K562 (cell line): ENCODE measurements around the gene MTA2. TPM values are rescaled to one million over a fixed set of nuclear protein-coding genes. Genes with fewer than 3 reads are reported as not detected.
A peak's percentile ranks its signal among the peaks of the same experiment; 100 is the strongest.

Experiments
- BRD4 ChIP-seq: fragments of 200-600 bp; sonication (generic); IDR thresholded peaks from 2 replicates; pipeline ENCODE4 v1.6.1; 2017; ENCODE audit warnings: inconsistent platforms
- CBFA2T2 ChIP-seq: fragments of 450-650 bp; conservative IDR thresholded peaks from 2 replicates; pipeline ENCODE4 v1.6.1; 2017; ENCODE audit warnings: mild to moderate bottlenecking
- CREBBP ChIP-seq: IDR thresholded peaks from one replicate; pipeline ENCODE4 v1.6.1; 2012; ENCODE audit warnings: low read depth, mild to moderate bottlenecking, control low read depth, inconsistent platforms, low read length
- CREM ChIP-seq: IDR thresholded peaks from 2 replicates; pipeline ENCODE4 v1.6.1; 2014; ENCODE audit warnings: antibody characterized with exemption, low read depth
- JUNB ChIP-seq: fragments of 450-650 bp; formaldehyde crosslinking; conservative IDR thresholded peaks from 2 replicates; pipeline ENCODE4 v1.4.0; 2020; ENCODE audit warnings: mild to moderate bottlenecking
- MTF1 ChIP-seq: fragments of 250-450 bp; sonication (Bioruptor Pico); IDR thresholded peaks from 2 replicates; pipeline ENCODE4 v1.9.0; 2021; ENCODE audit warnings: moderate library complexity, mild to moderate bottlenecking, inconsistent platforms, borderline replicate concordance
- NCOA4 ChIP-seq: fragments of 450-650 bp; IDR thresholded peaks from 2 replicates; pipeline ENCODE4 v1.6.1; 2018; ENCODE audit warnings: mild to moderate bottlenecking; ENCODE audit not compliant: partially characterized antibody
- PHF20 ChIP-seq: fragments of 450-650 bp; IDR thresholded peaks from 2 replicates; pipeline ENCODE4 v1.6.1; 2018; ENCODE audit not compliant: partially characterized antibody
- POLR2A ChIP-seq: fragments of 450-650 bp; conservative IDR thresholded peaks from 2 replicates; pipeline ENCODE4 v1.6.1; 2016
- PTTG1 ChIP-seq: fragments of 450-650 bp; IDR thresholded peaks from 2 replicates; pipeline ENCODE4 v1.6.1; 2016; ENCODE audit warnings: low read depth, mild to moderate bottlenecking, missing genetic modification characterization, missing compliant biosample characterization
- RFX7 ChIP-seq: fragments of 250-450 bp; sonication (Bioruptor Pico); IDR thresholded peaks from 2 replicates; pipeline ENCODE4 v1.5.1; 2021; ENCODE audit warnings: mild to moderate bottlenecking
- XRCC3 ChIP-seq: fragments of 450-650 bp; IDR thresholded peaks from 2 replicates; pipeline ENCODE4 v1.6.1; 2017; ENCODE audit warnings: mild to moderate bottlenecking, moderate library complexity
- ZBTB7A ChIP-seq: IDR thresholded peaks from 2 replicates; pipeline ENCODE4 v1.6.1; 2011; ENCODE audit warnings: low read depth, mild to moderate bottlenecking, low read length, moderate library complexity, borderline replicate concordance; ENCODE audit not compliant: control insufficient read depth
- ZNF644 ChIP-seq: fragments of 200-800 bp; sonication (Bioruptor generic); IDR thresholded peaks from 2 replicates; pipeline ENCODE4 v1.6.1; 2016; ENCODE audit warnings: low read depth, missing genetic modification characterization, missing compliant biosample characterization
- ZNF780A ChIP-seq: fragments of 250-450 bp; sonication (Bioruptor Pico); IDR thresholded peaks from 2 replicates; pipeline ENCODE4 v1.5.0; 2021; ENCODE audit warnings: mild to moderate bottlenecking
- polyA plus RNA-seq, 8 experiments: library from polyadenylated mRNA; depleted of rRNA in 4 of 8; stranded (reverse) in 5 of 8; unstranded in 3 of 8; fragments of >200 nt; fragmentation: Nextera tagmentation in 2 of 8; fragmentation: Illumina TruSeq in 1 of 8; extraction: Ambion mirVana in 2 of 8; extraction: Trizol in 1 of 8; gene quantifications; 2 replicates each; pipeline versions ENCODE4 v1.2.1 to v1.2.3, GENCODE V29; 2011 to 2014; ENCODE audit warnings: inconsistent platforms in 1 of 8, missing spikeins in 1 of 8
- total RNA-seq, 7 experiments: library from RNA; depleted of rRNA in 6 of 7; stranded (reverse); fragments of >200 nt in 6 of 7; fragmentation: Illumina TruSeq in 2 of 7; extraction: Trizol in 2 of 7; gene quantifications; 2 replicates each; pipeline versions ENCODE4 v1.2.1 to v1.2.3, GENCODE V29; 2011 to 2021; ENCODE audit warnings: low replicate concordance in 1 of 7
- TF ChIP-seq, protein P1 (sequence below), 2 experiments: fragments of 200-800 bp in 1 of 2; sonication (Bioruptor generic) in 1 of 2; sonication (generic) in 1 of 2; formaldehyde crosslinking in 1 of 2; IDR thresholded peaks in 1 of 2; conservative IDR thresholded peaks in 1 of 2; 2 replicates each; pipeline versions ENCODE4 v1.5.0 to v1.6.1; 2016 to 2020; ENCODE audit warnings: missing compliant biosample characterization in 1 of 2, missing genetic modification characterization in 1 of 2, missing genetic modification reagents in 1 of 2
- TF ChIP-seq, protein P2 (sequence below): fragments of 250-450 bp; sonication (Bioruptor Pico); IDR thresholded peaks from 2 replicates; pipeline ENCODE4 v1.5.0; 2021; ENCODE audit warnings: mild to moderate bottlenecking, borderline replicate concordance
- TF ChIP-seq, protein P3 (sequence below), 3 experiments: IDR thresholded peaks in 2 of 3; conservative IDR thresholded peaks in 1 of 3; 2 replicates each; pipeline ENCODE4 v1.5.1; 2011 to 2012; ENCODE audit warnings: low read length in 3 of 3, mild to moderate bottlenecking in 3 of 3, control low read depth in 2 of 3, improper control_type of control experiment in 1 of 3, inconsistent platforms in 1 of 3, low read depth in 1 of 3, mixed read lengths in 1 of 3, moderate library complexity in 1 of 3; ENCODE audit not compliant: insufficient read depth in 2 of 3
- TF ChIP-seq, protein P4 (sequence below): IDR thresholded peaks from 2 replicates; pipeline ENCODE4 v1.6.1; 2011; ENCODE audit warnings: borderline replicate concordance, low read depth, mild to moderate bottlenecking, moderate library complexity, low read length; ENCODE audit not compliant: insufficient read depth, poor library complexity, severe bottlenecking

The MTA2 gene
- total and polyA plus RNA-seq, 9 of the 15 experiments (the other 6 are each of a cell fraction or from before 2014, with no cell fraction given), result 6.2 to 220 (median 172) TPM

DNA sequence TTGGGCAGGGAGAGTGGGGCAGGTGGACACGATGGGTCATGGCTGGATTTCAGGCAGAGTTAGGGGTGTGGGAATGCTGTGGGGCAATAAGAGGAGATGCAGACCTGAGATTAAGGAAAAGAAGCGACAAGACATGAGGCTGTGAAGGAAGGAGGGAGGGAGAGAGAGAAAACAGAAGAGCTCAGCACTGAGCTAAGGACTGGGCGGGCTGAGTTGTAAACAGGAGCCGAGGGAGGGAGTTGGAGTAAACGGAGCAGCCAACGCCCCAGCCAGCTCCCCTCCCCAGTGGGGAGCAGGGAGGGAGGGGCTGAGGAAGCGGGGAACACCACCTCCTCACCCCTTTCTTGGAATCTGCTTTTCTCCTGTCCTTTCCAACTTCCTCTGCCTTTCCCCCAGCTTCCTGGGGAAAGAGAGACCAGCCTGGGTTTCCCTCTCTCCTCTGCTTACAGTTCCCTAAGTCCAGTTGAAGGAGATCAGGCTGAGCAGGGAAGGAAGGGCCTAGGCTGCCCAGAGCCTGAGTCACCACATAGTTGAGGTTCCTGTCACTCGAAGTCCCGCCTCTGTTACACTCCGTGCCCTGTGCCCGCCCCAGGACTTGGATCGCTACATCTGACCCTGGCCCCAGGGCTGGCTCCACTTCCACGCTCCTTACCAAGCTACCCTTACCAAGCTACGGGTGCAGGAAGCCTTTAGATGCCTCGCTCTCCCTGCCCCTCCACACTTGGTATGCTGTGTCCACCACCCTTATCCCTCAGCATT lies 48.4 kb downstream of the MTA2 start (continued):
- TF ChIP-seq, protein P1, sequence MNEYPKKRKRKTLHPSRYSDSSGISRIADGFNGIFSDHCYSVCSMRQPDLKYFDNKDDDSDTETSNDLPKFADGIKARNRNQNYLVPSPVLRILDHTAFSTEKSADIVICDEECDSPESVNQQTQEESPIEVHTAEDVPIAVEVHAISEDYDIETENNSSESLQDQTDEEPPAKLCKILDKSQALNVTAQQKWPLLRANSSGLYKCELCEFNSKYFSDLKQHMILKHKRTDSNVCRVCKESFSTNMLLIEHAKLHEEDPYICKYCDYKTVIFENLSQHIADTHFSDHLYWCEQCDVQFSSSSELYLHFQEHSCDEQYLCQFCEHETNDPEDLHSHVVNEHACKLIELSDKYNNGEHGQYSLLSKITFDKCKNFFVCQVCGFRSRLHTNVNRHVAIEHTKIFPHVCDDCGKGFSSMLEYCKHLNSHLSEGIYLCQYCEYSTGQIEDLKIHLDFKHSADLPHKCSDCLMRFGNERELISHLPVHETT (CRISPR knock-in tag; conservative IDR thresholded peaks at IDR 0.05 in 1 of 2, IDR thresholded peaks at IDR 0.05 in 1 of 2), result peak in 1 of 2 experiments; percentile 83; a peak in 2 of 4 replicates
- TF ChIP-seq ZNF644, result peak; percentile 59; the same call in 1 of the 2 replicates
- TF ChIP-seq PTTG1 (tag), result no peak
- TF ChIP-seq POLR2A, result peak; percentile 48; the same call in 1 of the 2 replicates
- TF ChIP-seq CREM, result no peak; the same call in 1 of the 2 replicates
- TF ChIP-seq MTF1 (CRISPR knock-in tag), result no peak
- TF ChIP-seq ZNF780A (CRISPR knock-in tag), result no peak
- no peak for TF ChIP-seq NCOA4
- TF ChIP-seq CREBBP, result no peak
- TF ChIP-seq XRCC3, result no peak
- no peak for TF ChIP-seq BRD4
- TF ChIP-seq RFX7 (CRISPR knock-in tag), result no peak
- TF ChIP-seq CBFA2T2, result no peak
- TF ChIP-seq JUNB (CRISPR knock-in tag), result 0 out of 2 replicates have a peak, but pooled peaks have one; percentile 2
- TF ChIP-seq PHF20, result no peak
- TF ChIP-seq, protein P2, sequence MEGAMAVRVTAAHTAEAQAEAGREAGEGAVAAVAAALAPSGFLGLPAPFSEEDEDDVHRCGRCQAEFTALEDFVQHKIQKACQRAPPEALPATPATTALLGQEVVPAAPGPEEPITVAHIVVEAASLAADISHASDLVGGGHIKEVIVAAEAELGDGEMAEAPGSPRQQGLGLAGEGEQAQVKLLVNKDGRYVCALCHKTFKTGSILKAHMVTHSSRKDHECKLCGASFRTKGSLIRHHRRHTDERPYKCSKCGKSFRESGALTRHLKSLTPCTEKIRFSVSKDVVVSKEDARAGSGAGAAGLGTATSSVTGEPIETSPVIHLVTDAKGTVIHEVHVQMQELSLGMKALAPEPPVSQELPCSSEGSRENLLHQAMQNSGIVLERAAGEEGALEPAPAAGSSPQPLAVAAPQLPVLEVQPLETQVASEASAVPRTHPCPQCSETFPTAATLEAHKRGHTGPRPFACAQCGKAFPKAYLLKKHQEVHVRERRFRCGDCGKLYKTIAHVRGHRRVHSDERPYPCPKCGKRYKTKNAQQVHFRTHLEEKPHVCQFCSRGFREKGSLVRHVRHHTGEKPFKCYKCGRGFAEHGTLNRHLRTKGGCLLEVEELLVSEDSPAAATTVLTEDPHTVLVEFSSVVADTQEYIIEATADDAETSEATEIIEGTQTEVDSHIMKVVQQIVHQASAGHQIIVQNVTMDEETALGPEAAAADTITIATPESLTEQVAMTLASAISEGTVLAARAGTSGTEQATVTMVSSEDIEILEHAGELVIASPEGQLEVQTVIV (CRISPR knock-in tag), result no peak
- TF ChIP-seq, protein P3, sequence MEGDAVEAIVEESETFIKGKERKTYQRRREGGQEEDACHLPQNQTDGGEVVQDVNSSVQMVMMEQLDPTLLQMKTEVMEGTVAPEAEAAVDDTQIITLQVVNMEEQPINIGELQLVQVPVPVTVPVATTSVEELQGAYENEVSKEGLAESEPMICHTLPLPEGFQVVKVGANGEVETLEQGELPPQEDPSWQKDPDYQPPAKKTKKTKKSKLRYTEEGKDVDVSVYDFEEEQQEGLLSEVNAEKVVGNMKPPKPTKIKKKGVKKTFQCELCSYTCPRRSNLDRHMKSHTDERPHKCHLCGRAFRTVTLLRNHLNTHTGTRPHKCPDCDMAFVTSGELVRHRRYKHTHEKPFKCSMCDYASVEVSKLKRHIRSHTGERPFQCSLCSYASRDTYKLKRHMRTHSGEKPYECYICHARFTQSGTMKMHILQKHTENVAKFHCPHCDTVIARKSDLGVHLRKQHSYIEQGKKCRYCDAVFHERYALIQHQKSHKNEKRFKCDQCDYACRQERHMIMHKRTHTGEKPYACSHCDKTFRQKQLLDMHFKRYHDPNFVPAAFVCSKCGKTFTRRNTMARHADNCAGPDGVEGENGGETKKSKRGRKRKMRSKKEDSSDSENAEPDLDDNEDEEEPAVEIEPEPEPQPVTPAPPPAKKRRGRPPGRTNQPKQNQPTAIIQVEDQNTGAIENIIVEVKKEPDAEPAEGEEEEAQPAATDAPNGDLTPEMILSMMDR (IDR thresholded peaks at IDR 0.05 in 2 of 3, conservative IDR thresholded peaks at IDR 0.05 in 1 of 3; ENCODE audit: insufficient read depth in 2 of 3, low read depth in 1 of 3, low read length in 3 of 3), result peak in 1 of 3 experiments; percentile 7; a peak in 1 of 6 replicates
- TF ChIP-seq, protein P4, sequence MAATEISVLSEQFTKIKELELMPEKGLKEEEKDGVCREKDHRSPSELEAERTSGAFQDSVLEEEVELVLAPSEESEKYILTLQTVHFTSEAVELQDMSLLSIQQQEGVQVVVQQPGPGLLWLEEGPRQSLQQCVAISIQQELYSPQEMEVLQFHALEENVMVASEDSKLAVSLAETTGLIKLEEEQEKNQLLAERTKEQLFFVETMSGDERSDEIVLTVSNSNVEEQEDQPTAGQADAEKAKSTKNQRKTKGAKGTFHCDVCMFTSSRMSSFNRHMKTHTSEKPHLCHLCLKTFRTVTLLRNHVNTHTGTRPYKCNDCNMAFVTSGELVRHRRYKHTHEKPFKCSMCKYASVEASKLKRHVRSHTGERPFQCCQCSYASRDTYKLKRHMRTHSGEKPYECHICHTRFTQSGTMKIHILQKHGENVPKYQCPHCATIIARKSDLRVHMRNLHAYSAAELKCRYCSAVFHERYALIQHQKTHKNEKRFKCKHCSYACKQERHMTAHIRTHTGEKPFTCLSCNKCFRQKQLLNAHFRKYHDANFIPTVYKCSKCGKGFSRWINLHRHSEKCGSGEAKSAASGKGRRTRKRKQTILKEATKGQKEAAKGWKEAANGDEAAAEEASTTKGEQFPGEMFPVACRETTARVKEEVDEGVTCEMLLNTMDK, result no peak
- peak; percentile 74; the same call in 1 of the 2 replicates for TF ChIP-seq ZBTB7A
